DND-41 (cell line): Measurements from ENCODE around the gene TMPRSS6.
A peak's percentile ranks its signal among the peaks of the same experiment; 100 is the strongest.

ENCODE experiments used
- ATAC-seq: fragments of 200-7000 bp; cut with Tn5 transposase; 3 replicates; pipeline ENCODE4 v1.9.1; 2021; ENCODE audit warnings: low read depth; ENCODE audit not compliant: insufficient read depth
- DNase-seq: peaks from one replicate; pipeline ENCODE4 v3.0.0-alpha.2; 2020
- H2AFZ ChIP-seq: 2 replicates; pipeline ENCODE4 v1.6.0; 2012; ENCODE audit warnings: low read depth, low read length
- H3K27ac ChIP-seq: 2 replicates; pipeline ENCODE4 v1.5.1; 2012; ENCODE audit warnings: low read length, inconsistent platforms
- H3K27me3 ChIP-seq: fragments of 200-600 bp; sonication (generic); 2 replicates; pipeline ENCODE4 v1.6.0; 2012; ENCODE audit warnings: low read length, mild to moderate bottlenecking, inconsistent platforms; ENCODE audit not compliant: insufficient read depth, poor library complexity
- H3K36me3 ChIP-seq: 2 replicates; pipeline ENCODE4 v1.5.1; 2012; ENCODE audit warnings: low read length, inconsistent platforms; ENCODE audit not compliant: insufficient read depth
- H3K4me1 ChIP-seq: 2 replicates; pipeline ENCODE4 v1.5.1; 2012; ENCODE audit warnings: mild to moderate bottlenecking, low read length; ENCODE audit not compliant: insufficient read depth
- H3K4me2 ChIP-seq: 2 replicates; pipeline ENCODE4 v1.6.0; 2012; ENCODE audit warnings: mild to moderate bottlenecking, moderate library complexity, low read length, inconsistent platforms; ENCODE audit not compliant: insufficient read depth
- H3K4me3 ChIP-seq, 2 experiments: fragments of 200-600 bp in 1 of 2; shearing (Covaris generic) in 1 of 2; 2 replicates each; pipeline ENCODE4 v1.5.1; 2012 to 2016; ENCODE audit warnings: inconsistent platforms in 2 of 2, low read length in 2 of 2, mild to moderate bottlenecking in 2 of 2, low read depth in 1 of 2, moderate library complexity in 1 of 2
- H3K79me2 ChIP-seq: 2 replicates; pipeline ENCODE4 v1.6.0; 2012; ENCODE audit warnings: low read length, inconsistent platforms; ENCODE audit not compliant: insufficient read depth
- H3K9ac ChIP-seq: 2 replicates; pipeline ENCODE4 v1.6.0; 2012; ENCODE audit warnings: low read depth, mild to moderate bottlenecking, inconsistent platforms, low read length, moderate library complexity
- H3K9me3 ChIP-seq: 2 replicates; pipeline ENCODE4 v1.5.1; 2012; ENCODE audit warnings: low read length, moderate library complexity, mild to moderate bottlenecking, inconsistent platforms; ENCODE audit not compliant: insufficient read depth, severe bottlenecking
- H4K20me1 ChIP-seq: 2 replicates; pipeline ENCODE4 v1.6.0; 2012; ENCODE audit warnings: low read length; ENCODE audit not compliant: insufficient read depth
- EZH2 ChIP-seq: IDR thresholded peaks from 3 replicates; pipeline ENCODE4 v1.6.1; 2012; ENCODE audit warnings: borderline replicate concordance, low read depth, mild to moderate bottlenecking, moderate library complexity, low read length, inconsistent platforms; ENCODE audit not compliant: severe bottlenecking
- TF ChIP-seq, protein P1 (sequence below): IDR thresholded peaks from 2 replicates; pipeline ENCODE4 v1.5.1; 2012; ENCODE audit warnings: borderline replicate concordance, low read length, moderate library complexity, mild to moderate bottlenecking; ENCODE audit not compliant: poor library complexity, severe bottlenecking; ENCODE audit errors: extremely low read depth

Gene TMPRSS6

DNA sequence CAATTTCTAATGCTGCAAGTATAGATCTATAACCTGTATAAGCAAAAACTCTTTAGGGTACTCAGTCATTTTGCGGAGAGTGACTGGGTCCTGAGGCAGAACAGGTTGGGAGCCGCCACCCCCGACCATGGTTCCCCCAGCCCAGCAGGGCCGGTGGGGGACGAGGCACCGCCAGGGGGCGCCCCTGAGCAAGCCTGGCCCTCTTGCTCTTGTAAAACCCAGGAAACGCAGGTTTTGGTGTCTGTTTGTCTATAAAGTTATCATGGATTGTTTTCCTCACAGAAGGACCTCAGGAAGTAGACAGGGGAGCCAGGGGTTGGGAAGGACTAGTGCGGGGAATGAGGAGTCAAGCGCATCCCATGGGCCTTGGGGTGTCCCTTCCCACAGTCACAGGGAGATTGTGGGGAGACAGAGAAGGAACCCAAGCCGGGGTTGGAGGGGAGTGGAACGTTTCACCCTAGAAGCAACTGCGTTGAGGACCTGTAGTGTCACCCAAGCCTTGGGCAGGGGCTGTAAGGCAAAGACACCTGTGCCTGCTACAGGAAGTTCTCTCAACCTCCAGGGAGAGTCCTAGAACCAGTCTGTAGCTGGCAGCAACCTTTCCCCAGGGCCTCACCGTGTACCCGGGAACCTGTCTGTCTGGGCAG is 31.6 kb downstream of the TMPRSS6 start:
- Histone ChIP-seq H3K36me3 (no peaks in the 10 kb centered on the region), H3K4me3 (no peak overlapping the region), H3K4me2 (no peak overlapping the region), H3K27ac (peak overlapping the region; percentile 34; the same call in 1 of the 2 replicates), H3K9me3 (no peaks in the 10 kb centered on the region), H3K4me1 (peaks cover 5% of the 10 kb centered on the region), H3K9ac (no peak overlapping the region), H3K79me2 (no peaks in the 10 kb centered on the region), H2AFZ (peak overlapping the region; percentile 74), H4K20me1 (no peaks in the 10 kb centered on the region), H3K27me3 (peaks cover 8% of the 10 kb centered on the region)
- DNase-seq (peak; percentile 77), ATAC-seq (peak; percentile 91)
- no peak for TF ChIP-seq EZH2
- TF ChIP-seq, protein P1, sequence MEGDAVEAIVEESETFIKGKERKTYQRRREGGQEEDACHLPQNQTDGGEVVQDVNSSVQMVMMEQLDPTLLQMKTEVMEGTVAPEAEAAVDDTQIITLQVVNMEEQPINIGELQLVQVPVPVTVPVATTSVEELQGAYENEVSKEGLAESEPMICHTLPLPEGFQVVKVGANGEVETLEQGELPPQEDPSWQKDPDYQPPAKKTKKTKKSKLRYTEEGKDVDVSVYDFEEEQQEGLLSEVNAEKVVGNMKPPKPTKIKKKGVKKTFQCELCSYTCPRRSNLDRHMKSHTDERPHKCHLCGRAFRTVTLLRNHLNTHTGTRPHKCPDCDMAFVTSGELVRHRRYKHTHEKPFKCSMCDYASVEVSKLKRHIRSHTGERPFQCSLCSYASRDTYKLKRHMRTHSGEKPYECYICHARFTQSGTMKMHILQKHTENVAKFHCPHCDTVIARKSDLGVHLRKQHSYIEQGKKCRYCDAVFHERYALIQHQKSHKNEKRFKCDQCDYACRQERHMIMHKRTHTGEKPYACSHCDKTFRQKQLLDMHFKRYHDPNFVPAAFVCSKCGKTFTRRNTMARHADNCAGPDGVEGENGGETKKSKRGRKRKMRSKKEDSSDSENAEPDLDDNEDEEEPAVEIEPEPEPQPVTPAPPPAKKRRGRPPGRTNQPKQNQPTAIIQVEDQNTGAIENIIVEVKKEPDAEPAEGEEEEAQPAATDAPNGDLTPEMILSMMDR = peak; percentile 99

DNA sequence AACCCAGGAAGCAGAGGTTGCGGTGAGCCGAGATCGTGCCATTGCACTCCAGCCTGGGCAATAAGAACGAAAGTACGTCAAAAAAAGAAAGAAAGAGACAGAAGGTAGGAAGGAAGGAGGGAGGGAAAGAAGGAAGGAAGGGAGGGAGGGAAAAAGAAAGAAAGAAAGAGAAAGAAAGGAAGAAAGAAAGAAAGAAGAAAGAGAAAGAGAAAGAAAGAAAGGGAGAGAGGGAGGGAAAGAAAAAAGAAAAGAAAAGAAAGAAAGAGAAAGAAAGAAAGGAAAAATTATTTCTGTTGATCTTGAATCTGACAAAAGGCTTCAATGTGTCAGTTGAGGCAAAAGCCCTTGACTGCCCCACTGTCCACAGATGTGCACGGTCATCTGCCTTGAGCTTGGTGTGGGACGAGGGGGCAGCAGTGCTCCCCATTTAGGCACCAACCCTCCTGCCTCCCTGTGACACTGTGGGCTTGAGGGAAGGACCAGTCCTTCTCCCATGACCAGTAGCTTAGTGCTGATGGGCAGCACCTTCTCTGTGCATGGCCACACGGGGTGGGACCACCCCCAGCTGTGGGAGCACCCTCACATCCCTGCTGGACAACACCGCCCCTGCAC is 33.6 kb downstream of the TMPRSS6 start:
- DNase-seq (no peak), ATAC-seq (no peak)
- Histone ChIP-seq H3K4me1 (peaks cover 5% of the 10 kb centered on the region), H3K4me2 (no peak overlapping the region), H3K9me3 (no peaks in the 10 kb centered on the region), H3K79me2 (no peaks in the 10 kb centered on the region), H3K36me3 (no peaks in the 10 kb centered on the region), H2AFZ (no peak overlapping the region), H3K27me3 (peaks cover 8% of the 10 kb centered on the region), H4K20me1 (no peaks in the 10 kb centered on the region), H3K27ac (no peak overlapping the region), H3K9ac (no peak overlapping the region), H3K4me3 (no peak overlapping the region)
- TF ChIP-seq, protein P1 = no peak
- no peak for TF ChIP-seq EZH2

DNA sequence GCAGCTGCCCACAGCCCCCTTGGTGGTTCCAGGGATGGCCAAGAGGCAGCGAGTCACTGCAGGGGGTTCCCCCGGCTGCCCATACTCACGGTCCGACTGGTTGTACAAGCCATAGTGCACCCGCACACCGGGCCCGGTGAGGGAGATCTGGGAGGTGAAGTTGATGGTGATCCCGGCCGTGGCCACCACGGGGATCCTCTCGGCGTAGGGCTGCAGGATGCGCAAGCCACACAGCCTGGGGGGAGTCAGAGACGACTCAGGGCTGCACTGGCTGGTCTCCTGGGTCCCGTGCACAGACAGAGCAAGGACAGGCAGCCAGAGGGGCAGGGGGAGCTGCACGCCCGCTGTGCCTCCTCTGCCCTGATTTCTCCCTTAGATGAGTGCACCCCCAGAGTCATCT is 34.5 kb downstream of the TMPRSS6 start:
- Histone ChIP-seq H4K20me1 (no peaks in the 10 kb centered on the region), H3K9me3 (no peaks in the 10 kb centered on the region), H3K79me2 (no peaks in the 10 kb centered on the region), H3K36me3 (no peaks in the 10 kb centered on the region), H3K27me3 (peaks cover 8% of the 10 kb centered on the region), H3K9ac (no peak overlapping the region), H2AFZ (no peak overlapping the region), H3K27ac (no peak overlapping the region), H3K4me3 (no peak overlapping the region), H3K4me1 (peaks cover 5% of the 10 kb centered on the region), H3K4me2 (no peak overlapping the region)
- ATAC-seq (no peak), DNase-seq (no peak)
- no peak for TF ChIP-seq EZH2
- TF ChIP-seq, protein P1 = no peak
